CD4-positive, alpha-beta T cell treated with Interleukin-17A for 1 hour (primary cell): ENCODE measurements around the gene PCDH18.
"Not testable (repeated sequence)": the region's sequence is repeated elsewhere in the genome, so short reads cannot be mapped to it uniquely, and the experiment has no call there.

ENCODE experiments used
- DNase-seq: peaks from one replicate; pipeline ENCODE4 v3.0.0-alpha.2; 2020

PCDH18 gene

GRCh38 chr4:137530176-137530575, 2.1 kb downstream of the PCDH18 start:
- no peak for DNase-seq

- DNase-seq: no peak
These were observed 2.9 kb downstream of the PCDH18 start for GRCh38 chr4:137529432-137529831.

- no peak for DNase-seq
These were observed 3.6 kb downstream of the PCDH18 start for GRCh38 chr4:137528673-137529072.

GRCh38 chr4:137526681-137527080, 5.6 kb downstream of the PCDH18 start:
- DNase-seq: no peak

GRCh38 chr4:137524725-137525369, 7.4 kb downstream of the PCDH18 start:
- DNase-seq: no peak

- DNase-seq: no peak
These were observed 9.0 kb downstream of the PCDH18 start for GRCh38 chr4:137523329-137523728.

- no peak for DNase-seq
These were observed 11.2 kb downstream of the PCDH18 start for GRCh38 chr4:137521053-137521452.

- DNase-seq: no peak
These were observed 12.9 kb downstream of the PCDH18 start for GRCh38 chr4:137519406-137519805.

GRCh38 chr4:137517323-137517722, 15.0 kb downstream of the PCDH18 start:
- DNase-seq: not testable (repeated sequence)

- DNase-seq: no peak
These were observed 17.7 kb downstream of the PCDH18 start for GRCh38 chr4:137514406-137515111.

GRCh38 chr4:137510557-137511265, 21.6 kb downstream of the PCDH18 start:
- DNase-seq: no peak

- no peak for DNase-seq
These were observed 22.4 kb downstream of the PCDH18 start for GRCh38 chr4:137509855-137510282.

- no peak for DNase-seq
These were observed 29.8 kb downstream of the PCDH18 start for GRCh38 chr4:137502339-137503129.

GRCh38 chr4:137496267-137496666, 36.0 kb downstream of the PCDH18 start:
- not testable (repeated sequence) for DNase-seq

GRCh38 chr4:137495578-137495977, 36.7 kb downstream of the PCDH18 start:
- DNase-seq: no peak

- not testable (repeated sequence) for DNase-seq
These were observed 48.9 kb downstream of the PCDH18 start for GRCh38 chr4:137483313-137483959.

- not testable (repeated sequence) for DNase-seq
These were observed 52.6 kb downstream of the PCDH18 start for GRCh38 chr4:137479657-137480056.

GRCh38 chr4:137476345-137476744, 55.9 kb downstream of the PCDH18 start:
- no peak for DNase-seq

GRCh38 chr4:137474711-137475301, 57.5 kb downstream of the PCDH18 start:
- no peak for DNase-seq

GRCh38 chr4:137471895-137472294, 60.4 kb downstream of the PCDH18 start:
- DNase-seq: no peak

- no peak for DNase-seq
These were observed 60.8 kb downstream of the PCDH18 start for GRCh38 chr4:137471461-137471860.

GRCh38 chr4:137470806-137471205, 61.5 kb downstream of the PCDH18 start:
- DNase-seq: no peak
